Peyer's patch (tissue), 4 donors: ENCODE data around the gene BCR.

Experiments used
- POLR2A ChIP-seq, 2 donors: fragments of 450-650 bp; IDR thresholded peaks; one replicate each; pipeline ENCODE4 v1.5.1; 2017; ENCODE audit warnings: antibody characterized with exemption in 2 of 2, mild to moderate bottlenecking in 2 of 2, moderate library complexity in 2 of 2
- TF ChIP-seq, protein P1 (sequence below), 6 experiments: fragments of 450-650 bp in 4 of 6; fragments of 200-600 bp in 2 of 6; sonication (generic) in 1 of 6; IDR thresholded peaks; one replicate each; pipeline ENCODE4 v1.5.1; 2017 to 2019; ENCODE audit warnings: antibody characterized with exemption in 6 of 6, mild to moderate bottlenecking in 3 of 6, moderate library complexity in 1 of 6

DNA sequence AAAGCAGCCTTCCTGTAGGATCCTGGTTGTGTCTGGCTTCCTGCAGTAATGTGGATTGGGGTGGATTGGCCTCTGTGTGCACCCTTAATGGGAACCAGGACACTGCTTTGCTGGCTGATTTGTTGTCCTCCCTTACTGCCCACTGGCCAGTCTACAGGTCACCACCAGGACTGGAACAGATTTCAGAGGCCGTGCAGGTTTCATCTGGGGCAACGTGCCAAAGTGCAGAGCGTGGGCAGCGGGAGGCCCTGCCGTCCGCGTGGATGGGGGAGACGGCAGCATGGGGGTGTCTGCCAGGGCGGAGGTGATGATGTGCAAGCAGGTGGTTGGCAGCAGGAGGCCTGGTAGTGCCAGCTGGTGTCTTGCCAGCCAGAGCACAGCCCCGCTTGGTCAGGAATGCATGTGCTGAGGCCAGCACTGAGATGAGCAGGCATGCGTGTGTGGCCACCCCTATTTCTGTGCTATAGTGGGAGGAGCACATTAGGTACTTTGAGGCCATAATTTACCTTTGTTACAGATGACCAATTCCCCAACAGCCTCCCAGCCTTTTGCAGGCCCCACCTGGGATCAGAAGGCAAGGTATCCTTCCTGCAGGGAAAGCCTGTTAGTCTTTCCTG is 24.3 kb downstream of the BCR start:
- TF ChIP-seq, protein P1, sequence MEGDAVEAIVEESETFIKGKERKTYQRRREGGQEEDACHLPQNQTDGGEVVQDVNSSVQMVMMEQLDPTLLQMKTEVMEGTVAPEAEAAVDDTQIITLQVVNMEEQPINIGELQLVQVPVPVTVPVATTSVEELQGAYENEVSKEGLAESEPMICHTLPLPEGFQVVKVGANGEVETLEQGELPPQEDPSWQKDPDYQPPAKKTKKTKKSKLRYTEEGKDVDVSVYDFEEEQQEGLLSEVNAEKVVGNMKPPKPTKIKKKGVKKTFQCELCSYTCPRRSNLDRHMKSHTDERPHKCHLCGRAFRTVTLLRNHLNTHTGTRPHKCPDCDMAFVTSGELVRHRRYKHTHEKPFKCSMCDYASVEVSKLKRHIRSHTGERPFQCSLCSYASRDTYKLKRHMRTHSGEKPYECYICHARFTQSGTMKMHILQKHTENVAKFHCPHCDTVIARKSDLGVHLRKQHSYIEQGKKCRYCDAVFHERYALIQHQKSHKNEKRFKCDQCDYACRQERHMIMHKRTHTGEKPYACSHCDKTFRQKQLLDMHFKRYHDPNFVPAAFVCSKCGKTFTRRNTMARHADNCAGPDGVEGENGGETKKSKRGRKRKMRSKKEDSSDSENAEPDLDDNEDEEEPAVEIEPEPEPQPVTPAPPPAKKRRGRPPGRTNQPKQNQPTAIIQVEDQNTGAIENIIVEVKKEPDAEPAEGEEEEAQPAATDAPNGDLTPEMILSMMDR (IDR thresholded peaks at IDR 0.05): no peak
- TF ChIP-seq POLR2A (IDR thresholded peaks at IDR 0.05): no peak
